OCI-LY1 (cell line): Measurements from ENCODE around the gene ZCCHC9.

ENCODE experiments used
- CTCF ChIP-seq: fragments of 200-600 bp; sonication (generic), shearing (Covaris generic); IDR thresholded peaks from 2 replicates; pipeline ENCODE4 v1.5.1; 2017; ENCODE audit warnings: mild to moderate bottlenecking, antibody characterized with exemption, low read length, moderate library complexity, mixed read lengths
- EZH2 ChIP-seq: fragments of 200-600 bp; sonication (generic), shearing (Covaris generic); IDR thresholded peaks from 2 replicates; pipeline ENCODE4 v1.8.0; 2017; ENCODE audit warnings: borderline replicate concordance, mixed run types, mild to moderate bottlenecking, antibody characterized with exemption, low read length, moderate library complexity, mixed read lengths

GRCh38 chr5:81315336-81315735 lies 13.9 kb downstream of the ZCCHC9 start:
- TF ChIP-seq CTCF (no peak), EZH2 (no peak)
